ENCODE results near the gene ADARB1.

Gene ADARB1

DNA sequence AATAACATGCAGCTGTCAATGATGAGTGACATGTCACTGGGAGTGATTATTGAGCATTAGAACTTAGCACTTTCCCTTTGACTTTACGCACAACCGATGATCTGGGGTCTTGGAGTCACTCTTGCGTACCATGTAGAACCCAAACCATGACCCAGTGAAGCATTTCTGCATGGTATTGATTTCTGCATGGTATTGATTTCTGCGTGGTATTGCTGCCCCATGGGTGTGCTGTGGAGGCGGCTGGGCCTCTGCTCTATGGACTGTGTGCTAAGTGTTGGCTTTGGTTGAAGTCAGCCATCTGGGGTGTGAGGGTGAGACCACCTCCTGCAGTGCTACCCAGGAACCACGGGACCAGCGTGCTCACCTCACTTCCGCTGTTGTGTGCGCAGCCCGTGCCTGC, 98.0 kb downstream of the ADARB1 start:
- no peak for DNase-seq (ENCODE audit: low read depth)

DNA sequence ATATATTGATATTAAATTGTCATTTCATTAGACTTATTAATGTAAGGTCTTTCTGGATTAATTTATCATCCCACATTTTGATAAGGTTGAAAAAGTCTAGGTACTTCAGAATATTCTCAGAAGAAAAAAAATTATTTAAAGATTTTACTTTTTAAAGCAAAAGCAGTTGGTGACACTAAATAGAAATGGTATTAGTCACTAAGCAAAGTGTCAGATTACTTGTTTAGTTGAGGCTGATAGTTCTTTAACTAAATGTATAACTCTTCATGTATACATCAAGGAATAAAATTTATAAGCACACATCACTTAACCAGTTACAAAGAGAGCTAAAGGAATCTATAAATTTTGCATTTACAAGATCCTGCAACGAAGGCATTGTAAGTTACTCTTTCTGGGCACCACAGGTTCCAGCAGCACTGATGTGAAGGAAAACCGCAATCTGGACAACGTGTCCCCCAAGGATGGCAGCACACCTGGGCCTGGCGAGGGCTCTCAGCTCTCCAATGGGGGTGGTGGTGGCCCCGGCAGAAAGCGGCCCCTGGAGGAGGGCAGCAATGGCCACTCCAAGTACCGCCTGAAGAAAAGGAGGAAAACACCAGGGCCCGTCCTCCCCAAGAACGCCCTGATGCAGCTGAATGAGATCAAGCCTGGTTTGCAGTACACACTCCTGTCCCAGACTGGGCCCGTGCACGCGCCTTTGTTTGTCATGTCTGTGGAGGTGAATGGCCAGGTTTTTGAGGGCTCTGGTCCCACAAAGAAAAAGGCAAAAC, 101.1 kb downstream of the ADARB1 start:
- DNase-seq (ENCODE audit: low read depth): no peak

DNA sequence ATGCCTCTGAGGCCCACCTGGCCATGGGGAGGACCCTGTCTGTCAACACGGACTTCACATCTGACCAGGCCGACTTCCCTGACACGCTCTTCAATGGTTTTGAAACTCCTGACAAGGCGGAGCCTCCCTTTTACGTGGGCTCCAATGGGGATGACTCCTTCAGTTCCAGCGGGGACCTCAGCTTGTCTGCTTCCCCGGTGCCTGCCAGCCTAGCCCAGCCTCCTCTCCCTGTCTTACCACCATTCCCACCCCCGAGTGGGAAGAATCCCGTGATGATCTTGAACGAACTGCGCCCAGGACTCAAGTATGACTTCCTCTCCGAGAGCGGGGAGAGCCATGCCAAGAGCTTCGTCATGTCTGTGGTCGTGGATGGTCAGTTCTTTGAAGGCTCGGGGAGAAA, 101.8 kb downstream of the ADARB1 start:
- DNase-seq (ENCODE audit: low read depth): no peak

DNA sequence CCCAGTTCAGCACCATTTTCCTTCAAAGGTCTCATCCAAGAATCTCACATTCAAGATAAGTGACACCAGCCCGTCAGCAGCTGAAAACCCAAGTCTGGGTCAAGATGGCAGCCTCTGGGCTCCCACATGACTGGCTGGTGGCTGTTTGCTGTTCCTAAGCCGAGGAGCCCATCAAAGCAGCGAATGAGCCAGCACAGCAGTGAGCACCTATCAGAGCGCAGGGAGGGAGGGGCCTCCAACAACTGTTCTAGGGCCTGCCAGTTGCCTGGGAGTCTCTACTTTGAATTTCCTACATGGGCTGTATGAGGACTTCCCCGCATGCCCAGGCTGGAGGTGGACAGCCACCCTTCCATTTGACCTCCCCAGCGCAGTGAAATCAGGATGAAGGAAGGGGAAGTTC, 102.7 kb downstream of the ADARB1 start:
- no peak for DNase-seq (ENCODE audit: low read depth)

DNA sequence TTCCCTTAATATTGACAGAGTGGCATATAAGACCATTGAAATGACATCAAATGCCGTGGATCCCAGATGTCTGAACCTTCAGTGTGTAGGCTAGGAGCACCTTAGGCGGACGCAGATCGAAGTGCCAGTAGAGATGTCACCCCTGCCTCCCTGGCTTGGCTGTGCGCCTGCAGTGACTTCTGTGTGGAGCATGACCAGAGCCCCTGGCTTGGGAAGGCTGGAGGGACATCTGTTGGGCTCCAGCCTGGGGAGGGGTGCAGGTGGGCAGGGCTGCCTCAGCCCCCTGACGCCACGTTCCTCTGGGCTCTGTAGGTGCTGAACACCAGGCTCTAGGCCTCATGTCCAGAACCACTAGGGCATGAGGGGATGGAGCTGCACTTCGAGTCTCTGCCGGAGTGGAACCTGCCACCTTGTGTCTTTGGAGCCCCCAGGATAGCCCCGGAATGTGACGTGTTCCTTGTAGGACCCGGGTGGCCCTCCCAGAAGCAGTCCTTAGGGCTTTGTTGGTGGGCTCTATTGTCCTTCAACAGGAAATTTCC, 103.8 kb downstream of the ADARB1 start:
- DNase-seq (ENCODE audit: low read depth): no peak

DNA sequence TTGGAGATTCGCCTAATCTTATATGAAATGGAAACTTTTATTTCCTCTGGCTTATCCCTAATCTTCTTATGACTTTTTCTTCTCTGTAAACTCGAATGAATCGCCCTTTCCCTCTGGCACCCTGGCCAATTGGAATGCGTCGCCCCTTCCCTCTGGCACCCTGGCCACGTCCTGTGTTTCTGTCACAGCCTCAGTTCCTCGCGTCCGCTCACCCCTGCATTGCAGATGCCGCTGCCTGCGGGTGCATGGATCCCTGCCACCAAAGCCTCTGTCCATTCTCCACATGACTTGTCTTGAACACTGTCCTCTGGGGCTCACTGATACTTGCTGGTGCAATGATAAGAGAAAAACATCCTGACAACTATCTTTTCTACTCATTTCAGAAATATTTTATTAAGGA, 104.6 kb downstream of the ADARB1 start:
- DNase-seq (ENCODE audit: low read depth): no peak

DNA sequence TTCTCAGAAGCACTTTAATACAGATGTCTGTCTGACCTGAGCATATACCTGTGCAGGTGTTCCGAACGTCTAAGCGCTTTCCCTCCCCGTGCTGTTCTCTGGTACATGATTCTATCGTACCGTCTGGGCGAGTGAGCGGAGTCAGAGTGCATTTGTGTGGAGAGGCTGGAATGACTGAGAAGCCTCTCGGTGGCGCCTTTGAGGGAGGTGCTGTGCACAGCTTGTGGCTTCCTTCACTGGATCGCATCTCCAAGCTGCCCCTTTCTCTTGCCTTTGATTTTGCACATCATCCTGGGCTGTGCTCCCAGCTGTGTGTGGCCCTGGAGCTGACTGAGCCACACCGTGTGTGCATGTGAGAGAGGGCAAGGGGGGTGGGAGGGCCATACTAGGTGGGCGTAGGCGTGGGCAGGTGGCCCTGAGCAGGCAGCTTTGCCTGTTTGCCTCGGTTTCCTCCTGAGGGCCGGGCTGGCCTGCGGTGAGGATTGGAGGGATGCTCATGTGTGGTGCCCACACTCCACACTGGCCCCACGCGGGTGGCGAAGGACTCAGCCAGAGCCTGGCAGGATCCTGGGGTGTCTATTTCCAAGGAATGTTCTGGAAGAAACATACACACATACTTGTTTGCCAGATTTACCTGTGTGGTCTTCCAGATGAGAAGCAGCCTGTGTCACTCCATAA, 105.3 kb downstream of the ADARB1 start:
- DNase-seq (ENCODE audit: low read depth): no peak

DNA sequence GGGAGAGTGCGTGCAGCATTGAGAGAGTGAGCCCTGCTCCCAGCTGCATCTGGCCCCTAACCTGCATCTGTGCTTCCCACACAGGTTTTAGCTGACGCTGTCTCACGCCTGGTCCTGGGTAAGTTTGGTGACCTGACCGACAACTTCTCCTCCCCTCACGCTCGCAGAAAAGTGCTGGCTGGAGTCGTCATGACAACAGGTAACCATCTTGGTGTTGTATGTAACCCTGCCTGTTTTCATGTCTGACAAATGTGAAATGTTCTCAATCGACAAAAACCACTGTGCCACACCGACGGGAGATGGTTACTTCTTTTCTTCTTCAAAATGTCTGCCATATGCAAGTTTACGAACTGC, 105.8 kb downstream of the ADARB1 start:
- DNase-seq (ENCODE audit: low read depth): no peak

DNA sequence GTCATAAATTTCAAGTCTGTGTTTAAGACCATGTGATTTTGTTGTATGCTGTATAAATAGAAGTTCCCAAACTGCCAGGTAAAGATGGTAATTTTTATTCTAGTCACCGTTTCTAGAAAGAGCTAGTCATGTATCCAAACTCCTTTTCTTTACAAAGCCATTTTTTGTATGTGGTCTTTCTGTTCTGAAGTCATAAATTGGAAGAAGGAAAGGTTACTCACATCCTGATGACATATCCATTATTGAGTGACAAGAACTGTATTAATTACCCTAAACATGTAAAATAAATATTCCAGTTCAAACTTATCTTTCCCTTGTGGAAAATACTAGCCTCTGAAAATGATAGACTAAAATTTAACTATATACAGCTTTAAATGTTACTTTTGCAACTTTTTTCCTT, 108.6 kb downstream of the ADARB1 start:
- no peak for DNase-seq (ENCODE audit: low read depth)

DNA sequence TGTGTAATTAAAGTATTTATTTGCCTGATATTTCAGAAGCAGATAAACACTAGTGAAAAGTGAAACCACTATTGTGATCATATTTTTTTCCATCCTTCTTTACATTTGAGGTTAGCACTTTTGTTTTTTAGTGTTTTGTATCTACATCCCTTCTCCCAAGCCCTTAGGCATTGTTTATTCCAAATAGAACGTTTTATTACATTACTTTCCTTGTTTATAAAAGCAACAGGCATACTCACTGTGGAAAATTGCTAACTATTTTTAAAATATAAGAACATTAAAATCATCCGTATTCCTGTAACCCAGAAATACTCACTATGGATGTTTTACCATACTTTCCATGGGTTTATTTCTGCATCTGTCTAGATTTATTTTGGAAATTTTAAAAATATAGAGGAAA, 109.5 kb downstream of the ADARB1 start:
- no peak for DNase-seq (ENCODE audit: low read depth)

DNA sequence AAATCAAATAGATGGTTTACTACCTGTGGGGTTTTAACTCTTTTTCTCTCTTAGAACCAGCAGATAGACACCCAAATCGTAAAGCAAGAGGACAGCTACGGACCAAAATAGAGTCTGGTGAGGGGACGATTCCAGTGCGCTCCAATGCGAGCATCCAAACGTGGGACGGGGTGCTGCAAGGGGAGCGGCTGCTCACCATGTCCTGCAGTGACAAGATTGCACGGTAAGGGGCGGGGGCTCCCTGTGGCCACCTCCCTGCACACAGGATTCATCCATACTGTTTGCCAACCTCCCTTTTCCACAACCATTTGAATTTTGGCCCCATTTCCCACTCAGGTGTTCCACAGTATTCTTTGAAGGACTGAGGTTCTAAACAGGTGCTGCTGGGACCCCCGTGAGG, 110.5 kb downstream of the ADARB1 start:
- no peak for DNase-seq (ENCODE audit: low read depth)

DNA sequence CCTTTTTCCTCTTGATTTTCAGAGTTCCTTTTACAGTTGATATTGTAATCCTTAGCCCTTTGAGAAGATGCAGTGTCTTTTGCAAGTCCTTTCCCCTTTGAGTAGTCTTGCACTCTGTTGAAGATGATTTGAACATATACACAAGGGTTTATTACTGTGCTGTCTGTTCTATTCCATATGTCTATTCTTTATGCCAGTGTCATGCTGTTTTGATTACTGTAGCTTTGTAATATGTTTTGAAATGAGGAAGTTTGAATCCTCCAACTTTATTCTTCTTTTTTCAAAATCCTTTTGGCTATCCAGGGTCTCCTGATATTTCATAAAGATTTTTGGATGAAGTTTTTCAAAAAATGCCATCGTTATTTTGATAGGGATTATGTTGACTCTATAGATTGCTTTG, 112.3 kb downstream of the ADARB1 start:
- no peak for DNase-seq (ENCODE audit: low read depth)

DNA sequence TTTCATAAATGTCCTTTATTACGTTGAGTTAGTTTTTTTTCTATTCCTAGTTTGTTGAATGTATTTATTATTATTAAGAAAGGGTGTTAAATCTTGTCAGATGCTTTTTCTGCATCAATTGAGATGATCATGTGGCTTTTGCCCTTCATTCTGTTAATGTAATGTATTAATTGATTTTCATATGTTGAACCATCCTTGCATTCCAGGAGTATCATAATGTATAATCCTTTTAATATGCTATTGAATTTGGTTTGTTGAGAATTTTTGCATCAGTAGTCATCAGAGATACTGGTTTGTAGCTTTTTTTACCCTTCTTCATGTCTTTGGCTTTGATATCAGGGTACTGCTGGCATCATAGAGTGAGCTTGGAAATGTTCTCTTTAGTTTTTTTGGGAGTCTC, 113.3 kb downstream of the ADARB1 start:
- no peak for DNase-seq (ENCODE audit: low read depth)

DNA sequence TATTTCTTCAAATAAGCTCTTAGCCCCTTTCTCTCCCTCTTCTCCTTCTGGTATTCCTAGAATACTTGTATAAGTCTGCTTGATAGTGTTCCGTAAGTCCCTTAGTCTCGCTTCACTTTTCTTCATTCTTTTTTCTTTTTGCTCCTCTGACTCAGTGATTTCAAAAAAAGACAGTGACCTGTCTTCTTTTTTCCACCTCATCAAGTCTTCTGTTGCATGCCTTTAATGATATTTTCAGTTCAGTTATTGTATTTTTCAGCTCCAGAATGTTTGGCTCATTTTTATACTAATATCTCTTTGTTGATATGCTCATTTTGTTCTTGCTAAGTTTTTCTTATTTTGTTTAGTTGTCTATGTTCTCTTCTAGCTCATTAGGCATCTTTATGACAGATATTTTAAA, 115.6 kb downstream of the ADARB1 start:
- no peak for DNase-seq (ENCODE audit: low read depth)

DNA sequence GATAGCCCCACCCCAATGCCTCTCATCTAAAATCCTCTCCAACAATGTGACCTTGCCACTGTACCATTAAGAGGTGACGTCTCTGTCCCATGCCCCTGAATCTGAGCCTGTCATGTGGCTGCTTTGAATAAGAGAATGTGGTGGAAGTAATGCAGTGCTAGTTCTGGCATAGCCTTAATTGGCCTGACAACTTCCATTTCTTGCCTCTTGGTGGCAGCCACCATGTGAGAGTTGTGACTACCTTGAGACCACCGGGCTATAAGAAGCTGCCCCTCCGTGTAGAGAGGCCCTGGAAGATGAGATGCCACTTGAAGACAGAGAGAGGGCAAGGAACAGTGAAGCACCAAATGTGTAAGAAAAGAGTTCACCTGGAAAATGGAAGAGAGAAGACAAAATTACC, 118.0 kb downstream of the ADARB1 start:
- DNase-seq (ENCODE audit: low read depth): no peak

DNA sequence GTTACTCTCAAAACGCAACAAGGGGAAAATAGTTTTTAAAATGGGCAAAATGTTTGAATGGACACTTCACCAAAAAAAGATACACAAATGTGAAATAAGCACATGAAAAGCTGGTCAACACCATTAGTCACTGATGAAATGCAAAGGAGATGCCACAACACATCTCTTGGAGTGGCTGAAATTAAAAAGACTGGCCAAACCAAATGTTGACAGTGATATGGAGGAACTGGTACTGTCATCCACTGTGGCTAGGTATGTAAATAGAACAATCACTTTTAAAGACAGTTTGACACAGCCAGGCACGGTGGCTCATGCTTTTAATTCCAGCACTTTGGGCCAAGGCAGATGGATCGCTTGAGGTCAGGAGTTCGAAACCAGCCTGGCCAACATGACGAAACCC, 122.2 kb downstream of the ADARB1 start:
- no peak for DNase-seq (ENCODE audit: low read depth)

DNA sequence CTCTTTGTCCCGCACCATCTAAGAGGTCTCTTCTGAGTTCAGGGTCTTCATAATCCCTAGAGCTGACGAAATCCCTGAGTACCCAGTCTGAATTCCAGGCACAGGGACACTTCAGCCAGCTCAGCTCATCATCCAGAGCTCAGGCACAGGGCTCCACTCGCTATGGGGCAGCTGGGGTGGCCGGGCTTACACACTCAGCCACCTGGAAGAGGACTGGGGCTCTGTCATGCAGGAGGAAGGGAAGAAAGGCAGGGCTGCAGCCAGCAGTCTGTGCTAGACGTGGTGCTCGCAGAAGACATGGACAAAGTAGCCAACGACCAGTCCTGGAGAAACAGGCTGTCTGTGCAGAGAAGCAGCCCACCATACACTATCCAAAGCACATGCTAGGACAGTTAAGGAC, 124.8 kb downstream of the ADARB1 start:
- no peak for DNase-seq (ENCODE audit: low read depth)

DNA sequence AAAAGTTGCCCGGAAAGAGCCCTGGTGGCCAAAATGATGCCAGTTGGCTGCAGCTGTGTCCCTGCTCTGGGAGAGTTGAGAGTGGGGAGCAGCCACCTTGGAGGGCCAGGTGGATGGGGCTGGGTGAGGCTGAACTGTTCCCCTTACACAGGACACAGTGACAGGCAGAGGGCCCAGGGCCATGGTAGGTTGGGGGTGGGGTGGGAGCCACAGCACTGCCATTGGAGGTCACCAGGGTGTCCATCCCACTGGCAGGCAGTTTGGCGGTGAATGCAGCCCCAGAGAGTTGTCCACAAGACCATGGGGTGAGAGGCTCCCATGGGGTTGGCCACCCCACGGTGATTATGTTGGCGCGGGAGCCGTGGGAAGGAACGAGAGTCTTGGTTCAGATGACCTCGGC, 125.7 kb downstream of the ADARB1 start:
- DNase-seq (ENCODE audit: low read depth): no peak

DNA sequence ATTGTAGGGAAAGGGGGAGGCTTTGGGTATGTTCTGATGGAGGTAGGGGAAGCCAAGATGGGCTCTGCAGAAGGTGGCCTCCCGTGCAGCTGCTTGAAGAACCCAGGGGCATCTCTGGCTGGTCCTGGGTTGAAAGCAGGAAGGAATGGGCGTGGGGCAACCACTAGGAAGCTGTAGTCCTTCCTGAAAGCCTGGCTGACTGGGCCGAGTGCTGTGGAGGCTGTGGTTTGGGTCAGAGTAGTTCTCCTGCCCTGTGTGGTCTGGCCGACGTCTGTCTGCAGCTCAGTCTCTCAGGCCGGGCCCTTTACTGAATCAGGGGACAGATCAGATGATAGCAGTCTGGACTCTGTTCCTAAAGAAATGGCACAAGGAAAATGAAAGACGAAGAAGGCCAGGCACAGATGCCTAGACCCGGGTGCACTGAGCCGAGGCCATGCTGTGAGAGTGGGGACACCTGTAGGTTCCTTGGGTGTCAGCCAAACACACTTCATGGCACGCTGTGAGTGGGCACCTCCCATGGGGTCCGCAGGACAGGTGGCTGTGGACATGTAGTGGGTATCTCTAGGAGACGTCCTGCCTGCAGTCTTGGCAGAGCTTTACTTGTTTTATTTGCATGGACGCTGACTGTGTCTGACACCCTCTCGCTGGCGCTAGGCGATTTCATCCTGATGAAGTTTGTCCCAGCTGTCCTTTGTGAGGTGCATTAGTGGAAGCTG, 126.4 kb downstream of the ADARB1 start:
- DNase-seq (ENCODE audit: low read depth): no peak

DNA sequence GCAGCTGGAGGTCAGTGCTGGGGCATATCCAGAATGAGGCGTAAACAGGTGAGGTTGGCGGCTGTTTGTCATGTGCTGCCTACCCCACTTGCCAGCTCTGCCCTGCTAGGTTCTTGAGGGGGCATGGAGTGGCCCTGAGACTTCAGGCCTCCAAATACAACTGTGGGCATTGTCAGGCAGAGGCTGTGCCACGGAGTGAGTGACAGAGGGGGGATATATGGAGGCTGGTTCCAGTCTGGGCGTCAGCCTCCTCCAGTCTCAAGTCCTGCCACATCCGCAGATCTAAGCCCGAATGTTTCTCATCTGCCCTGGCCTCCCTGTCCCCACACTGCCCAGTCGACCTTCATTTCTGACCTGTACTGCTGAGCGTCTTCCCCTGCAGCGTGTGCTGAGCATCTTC, 128.0 kb downstream of the ADARB1 start:
- no peak for DNase-seq (ENCODE audit: low read depth)

DNA sequence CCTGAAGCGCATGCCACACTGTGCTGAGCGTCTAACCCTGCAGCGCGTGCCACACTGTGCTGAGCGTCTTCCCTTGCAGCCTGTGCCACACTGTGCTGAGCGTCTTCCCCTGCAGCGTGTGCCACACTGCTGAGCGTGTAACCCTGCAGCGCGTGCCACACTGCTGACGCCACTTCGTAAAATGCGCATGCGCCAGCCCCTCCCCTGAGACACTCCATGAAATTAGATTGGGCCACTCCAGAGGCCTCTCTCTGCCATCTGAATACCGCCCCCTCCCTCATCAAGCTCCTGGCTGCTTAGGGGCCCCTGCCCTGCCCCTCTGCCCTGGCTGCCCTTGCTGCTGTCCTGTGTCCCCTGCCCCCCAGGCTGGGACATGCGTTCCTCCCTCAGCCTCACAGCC, 128.5 kb downstream of the ADARB1 start:
- no peak for DNase-seq (ENCODE audit: low read depth)

DNA sequence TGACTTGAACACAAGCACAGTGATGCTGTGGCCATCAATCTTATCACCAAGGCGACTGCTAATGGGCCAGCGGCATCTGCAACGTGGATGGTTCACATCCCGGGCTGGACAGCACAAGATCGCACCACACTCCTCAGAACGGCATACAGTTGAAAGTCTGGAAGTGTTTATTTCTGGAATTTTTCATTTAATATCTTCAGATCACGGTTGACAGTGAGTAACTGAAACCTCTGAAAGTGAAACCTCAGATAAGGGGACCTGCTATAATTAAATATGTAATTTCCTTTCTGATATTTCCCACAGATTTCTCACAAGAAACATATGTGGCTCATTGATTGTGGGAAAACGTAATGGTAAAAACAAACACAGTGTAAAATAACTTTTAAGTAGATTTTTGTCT, 129.6 kb downstream of the ADARB1 start:
- no peak for DNase-seq (ENCODE audit: low read depth)

DNA sequence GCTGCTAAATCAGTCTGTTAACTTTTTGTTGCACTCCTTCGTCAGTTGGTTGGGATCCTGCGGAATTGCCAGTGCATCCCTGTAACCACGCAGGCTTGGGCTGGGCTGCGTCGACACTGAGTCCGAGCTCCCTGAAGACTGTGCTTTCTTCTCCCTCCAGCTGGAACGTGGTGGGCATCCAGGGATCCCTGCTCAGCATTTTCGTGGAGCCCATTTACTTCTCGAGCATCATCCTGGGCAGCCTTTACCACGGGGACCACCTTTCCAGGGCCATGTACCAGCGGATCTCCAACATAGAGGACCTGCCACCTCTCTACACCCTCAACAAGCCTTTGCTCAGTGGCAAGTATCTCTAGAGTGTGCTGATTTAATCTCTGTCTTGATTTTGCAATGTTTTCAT, 130.0 kb downstream of the ADARB1 start:
- DNase-seq (ENCODE audit: low read depth): no peak
